GM12878 (cell line): ENCODE measurements around the gene HHIP. TPM values are rescaled to one million over a fixed set of nuclear protein-coding genes. Genes with fewer than 3 reads are reported as not detected.

ENCODE experiments used
- ATAC-seq: fragments of 200-7000 bp; cut with Tn5 transposase; 3 replicates; pipeline ENCODE4 v1.9.1; 2020; ENCODE audit warnings: mild to moderate bottlenecking, moderate library complexity
- BruUV-seq: library from RNA; stranded (reverse); fragments of 400-500 nt; replicated peaks from 2 replicates; lab custom pipeline; 2021; lab: Mats Ljungman, UMichigan
- CTCF ChIA-PET: fragments of 300-600 bp; sonication (Branson Sonifier 250); formaldehyde crosslinking; extraction: SDS; loops from one replicate; lab custom pipeline; 2021; ENCODE audit warnings: inconsistent platforms; lab: Yijun Ruan, JAX
- POLR2A ChIA-PET: fragments of 350-600 bp; formaldehyde crosslinking; extraction: SDS; loops from one replicate; lab custom pipeline; 2021; ENCODE audit warnings: inconsistent platforms; lab: Charles Lee
- RAD21 ChIA-PET: fragments of 300-600 bp; sonication (Branson Sonifier 250); formaldehyde crosslinking; loops from one replicate; lab custom pipeline; 2023; ENCODE audit warnings: antibody characterized with exemption; ENCODE audit not compliant: unreplicated experiment; lab: Charles Lee
- SMC1A ChIA-PET: fragments of 300-600 bp; sonication (Branson Sonifier 250); formaldehyde crosslinking; loops from one replicate; lab custom pipeline; 2023; ENCODE audit not compliant: unreplicated experiment, uncharacterized antibody; lab: Charles Lee
- DNase-seq: peaks from one replicate; pipeline ENCODE4 v3.0.0-alpha.2; 2011; ENCODE audit warnings: low read depth, low spot score
- FAIRE-seq: peaks from 3 replicates; lab custom pipeline; 2011; peaks lifted over from hg19 to GRCh38; lab: Jason Lieb, UNC
- H2AFZ ChIP-seq: 2 replicates; pipeline ENCODE4 v1.6.0; 2011; ENCODE audit warnings: low read depth, low read length, control low read depth; ENCODE audit not compliant: control insufficient read depth
- H3K27ac ChIP-seq: 2 replicates; pipeline ENCODE4 v1.5.1; 2011; ENCODE audit warnings: control low read depth; ENCODE audit not compliant: control insufficient read depth, insufficient read depth
- H3K27me3 ChIP-seq, 2 experiments: replicated peaks in 1 of 2; 2 replicates each; pipeline versions ENCODE4 v1.6.0 to v1.6.1; 2011; ENCODE audit warnings: low read length in 1 of 2; ENCODE audit not compliant: control insufficient read depth in 2 of 2, insufficient read depth in 2 of 2
- H3K36me3 ChIP-seq, 2 experiments: 2 replicates each; pipeline ENCODE4 v1.5.1; 2011; ENCODE audit warnings: low read length in 1 of 2; ENCODE audit not compliant: control insufficient read depth in 2 of 2, insufficient read depth in 2 of 2
- H3K4me1 ChIP-seq: 2 replicates; pipeline ENCODE4 v1.6.1; 2011; ENCODE audit warnings: mild to moderate bottlenecking, low read length, moderate library complexity, mixed read lengths; ENCODE audit not compliant: control insufficient read depth, insufficient read depth
- H3K4me2 ChIP-seq: 2 replicates; pipeline ENCODE4 v1.6.0; 2011; ENCODE audit warnings: control low read depth; ENCODE audit not compliant: control insufficient read depth, insufficient read depth
- H3K4me3 ChIP-seq: fragments of 200-600 bp; sonication (generic); 2 replicates; pipeline ENCODE4 v1.5.1; 2016
- H3K79me2 ChIP-seq: 2 replicates; pipeline ENCODE4 v1.6.0; 2011; ENCODE audit warnings: low read length; ENCODE audit not compliant: control insufficient read depth, insufficient read depth
- H3K9ac ChIP-seq: 2 replicates; pipeline ENCODE4 v1.8.0; 2011; ENCODE audit warnings: low read length, control low read depth, mixed read lengths; ENCODE audit not compliant: control insufficient read depth, insufficient read depth
- H3K9me3 ChIP-seq: replicated peaks from 3 replicates; pipeline ENCODE4 v1.5.1; 2011; ENCODE audit warnings: mild to moderate bottlenecking, low read length; ENCODE audit not compliant: control insufficient read depth, insufficient read depth
- H4K20me1 ChIP-seq: 2 replicates; pipeline ENCODE4 v1.6.0; 2011; ENCODE audit not compliant: control insufficient read depth, insufficient read depth
- BCL11A ChIP-seq: IDR thresholded peaks from 2 replicates; pipeline ENCODE4 v1.6.1; 2011; ENCODE audit warnings: low read depth, low read length
- E4F1 ChIP-seq: fragments of 450-650 bp; IDR thresholded peaks from 2 replicates; pipeline ENCODE4 v1.6.1; 2018; ENCODE audit warnings: borderline replicate concordance, mild to moderate bottlenecking; ENCODE audit not compliant: partially characterized antibody
- FOXK2 ChIP-seq: fragments of 450-650 bp; IDR thresholded peaks from 2 replicates; pipeline ENCODE4 v1.6.1; 2017; ENCODE audit warnings: mild to moderate bottlenecking, moderate library complexity
- IKZF2 ChIP-seq, 2 experiments: fragments of 450-650 bp; IDR thresholded peaks; 2 replicates each; pipeline ENCODE4 v1.6.1; 2017; ENCODE audit warnings: mild to moderate bottlenecking in 2 of 2, moderate library complexity in 2 of 2
- JUNB ChIP-seq: IDR thresholded peaks from 2 replicates; pipeline ENCODE4 v1.6.1; 2016; ENCODE audit warnings: antibody characterized with exemption, mild to moderate bottlenecking
- KDM1A ChIP-seq: fragments of 200-600 bp; sonication (generic); IDR thresholded peaks from 2 replicates; pipeline ENCODE4 v1.6.1; 2016; ENCODE audit warnings: borderline replicate concordance
- MEF2B ChIP-seq: fragments of 450-650 bp; IDR thresholded peaks from 2 replicates; pipeline ENCODE4 v1.6.1; 2018; ENCODE audit warnings: mild to moderate bottlenecking, moderate library complexity; ENCODE audit not compliant: partially characterized antibody, poor library complexity, severe bottlenecking
- MTA2 ChIP-seq: fragments of 450-650 bp; IDR thresholded peaks from 2 replicates; pipeline ENCODE4 v1.6.1; 2016; ENCODE audit warnings: low read depth, mild to moderate bottlenecking, moderate library complexity
- NR2C2 ChIP-seq: IDR thresholded peaks from 2 replicates; pipeline ENCODE4 v1.6.1; 2011; ENCODE audit warnings: borderline replicate concordance, low read depth; ENCODE audit not compliant: control insufficient read depth, insufficient read length
- PAX5 ChIP-seq: IDR thresholded peaks from 2 replicates; pipeline ENCODE4 v1.6.1; 2011; ENCODE audit warnings: low read depth, low read length, borderline replicate concordance
- RBBP5 ChIP-seq: fragments of 200-600 bp; sonication (generic); conservative IDR thresholded peaks from 2 replicates; pipeline ENCODE4 v1.6.1; 2016
- SMC3 ChIP-seq: IDR thresholded peaks from 2 replicates; pipeline ENCODE4 v1.6.1; 2011; ENCODE audit warnings: low read length, improper control_type of control experiment, borderline replicate concordance
- SREBF1 ChIP-seq: IDR thresholded peaks from 2 replicates; pipeline ENCODE4 v1.6.1; 2012; ENCODE audit warnings: mild to moderate bottlenecking, low read length
- SRF ChIP-seq, 2 experiments: IDR thresholded peaks; 2 replicates each; pipeline ENCODE4 v1.6.1; 2011; ENCODE audit warnings: low read depth in 2 of 2, low read length in 2 of 2, mild to moderate bottlenecking in 1 of 2, moderate library complexity in 1 of 2
- SUPT20H ChIP-seq: IDR thresholded peaks from 2 replicates; pipeline ENCODE4 v1.6.1; 2011; ENCODE audit warnings: low read depth, mild to moderate bottlenecking, low read length, moderate library complexity, borderline replicate concordance; ENCODE audit not compliant: control insufficient read depth
- WRNIP1 ChIP-seq: IDR thresholded peaks from 2 replicates; pipeline ENCODE4 v1.6.1; 2011; ENCODE audit warnings: low read depth, low read length, improper control_type of control experiment, borderline replicate concordance
- ZBTB33 ChIP-seq: fragments of 450-650 bp; IDR thresholded peaks from 2 replicates; pipeline ENCODE4 v1.6.1; 2017; ENCODE audit warnings: mild to moderate bottlenecking
- WGBS: methylation state at CpG from one replicate; pipeline ENCODE4 v1.1.6; 2016; ENCODE audit warnings: low lambda C conversion rate; ENCODE audit not compliant: insufficient replicate concordance, insufficient coverage; ENCODE audit errors: missing lambda C conversion rate; 5-methylcytosine and 5-hydroxymethylcytosine counted together
- in situ Hi-C: fragments of 300-500 bp; cut with MboI; formaldehyde crosslinking; loops from 9 replicates; pipeline ENCODE4 v1.14.3; 2018; ENCODE audit warnings: mixed read lengths
- intact Hi-C: fragments of 100-400 bp; cut with micrococcal nuclease; formaldehyde crosslinking; loops from one replicate; pipeline ENCODE4 v1.14.2; 2022; ENCODE audit not compliant: unreplicated experiment
- polyA plus RNA-seq, 11 experiments: library from polyadenylated mRNA; depleted of rRNA in 4 of 11; unstranded in 6 of 11; stranded (reverse) in 5 of 11; fragments of >200 nt; fragmentation: Nextera tagmentation in 4 of 11; fragmentation: Illumina TruSeq in 1 of 11; extraction: Ambion mirVana in 4 of 11; extraction: Trizol in 1 of 11; gene quantifications; 1 replicate in 1 of 11; 2 replicates in 10 of 11; pipeline versions ENCODE4 v1.2.1 to v1.2.3, GENCODE V29; 2011 to 2016; ENCODE audit warnings: inconsistent platforms in 2 of 11, missing spikeins in 2 of 11, low read depth in 1 of 11
- total RNA-seq, 4 experiments: library from RNA; depleted of rRNA in 3 of 4; stranded (reverse); fragments of >200 nt in 3 of 4; fragmentation: Illumina TruSeq in 1 of 4; extraction: Trizol in 1 of 4; gene quantifications; 2 replicates each; pipeline versions ENCODE4 v1.2.1 to v1.2.3, GENCODE V29; 2013 to 2021
- TF ChIP-seq, protein P1 (sequence below): fragments of 450-650 bp; IDR thresholded peaks from 2 replicates; pipeline ENCODE4 v1.6.1; 2017; ENCODE audit warnings: mild to moderate bottlenecking, moderate library complexity

The HHIP gene
- total and polyA plus RNA-seq, 10 of the 15 experiments (the other 5 are each of a cell fraction or from before 2014, with no cell fraction given) = 0.06 to 0.56 (median 0.24) TPM; not detected in 1

DNA sequence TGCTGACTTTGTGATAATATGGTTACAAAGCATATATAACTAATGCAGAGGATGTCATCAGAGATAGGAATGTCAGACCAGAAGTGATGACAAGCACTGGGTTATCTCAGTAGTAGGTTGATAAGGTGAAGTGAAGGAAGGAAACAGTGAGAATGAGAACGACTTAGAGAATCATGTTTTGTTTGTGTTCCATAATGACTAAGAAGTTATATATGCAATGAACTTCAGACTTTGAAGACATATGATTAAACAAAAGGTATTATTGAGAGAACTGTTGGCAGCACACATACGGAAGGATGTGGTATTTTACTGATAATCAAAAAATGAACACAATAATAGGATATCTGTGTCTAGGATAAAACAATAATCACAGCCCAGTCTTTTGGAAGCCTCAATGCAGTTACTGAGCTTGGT, 18.3 kb upstream of the HHIP start:
- no peaks in the 10 kb centered on the region for H3K4me1 ChIP-seq
- H3K79me2 ChIP-seq = no peaks in the 10 kb centered on the region
- ChIA-PET SMC1A (no interaction called here), CTCF (no interaction called here), RAD21 (no interaction called here), POLR2A (no interaction called here)
- H3K9me3 ChIP-seq = no peaks in the 10 kb centered on the region
- no peak for FAIRE-seq
- H3K27me3 ChIP-seq = no peaks in the 10 kb centered on the region
- no peak overlapping the region for H3K4me3 ChIP-seq
- no peak for ATAC-seq
- WGBS = 0% methylated on average over 2 of the region's 2 CpGs
- no TSS peak for BruUV-seq
- no peak overlapping the region for H3K27ac ChIP-seq
- H4K20me1 ChIP-seq = no peaks in the 10 kb centered on the region
- no peaks in the 10 kb centered on the region for H3K36me3 ChIP-seq
- in situ Hi-C loops (no loop called here), intact Hi-C loops (no loop called here)
- H3K4me2 ChIP-seq = no peak overlapping the region
- no peak overlapping the region for H2AFZ ChIP-seq
- DNase-seq = no peak
- H3K9ac ChIP-seq = no peak overlapping the region
- TF ChIP-seq KDM1A (no peak), FOXK2 (no peak), E4F1 (no peak), BCL11A (no peak), IKZF2 (IDR thresholded peaks at IDR 0.05) (no peak), PAX5 (no peak), SUPT20H (no peak), MEF2B (no peak), SRF (IDR thresholded peaks at IDR 0.05; ENCODE audit: low read depth in 2 of 2, low read length in 2 of 2) (no peak), RBBP5 (no peak), NR2C2 (no peak), MTA2 (no peak), SMC3 (no peak), ZBTB33 (no peak), WRNIP1 (no peak), SREBF1 (no peak), JUNB (no peak)
- TF ChIP-seq, protein P1, sequence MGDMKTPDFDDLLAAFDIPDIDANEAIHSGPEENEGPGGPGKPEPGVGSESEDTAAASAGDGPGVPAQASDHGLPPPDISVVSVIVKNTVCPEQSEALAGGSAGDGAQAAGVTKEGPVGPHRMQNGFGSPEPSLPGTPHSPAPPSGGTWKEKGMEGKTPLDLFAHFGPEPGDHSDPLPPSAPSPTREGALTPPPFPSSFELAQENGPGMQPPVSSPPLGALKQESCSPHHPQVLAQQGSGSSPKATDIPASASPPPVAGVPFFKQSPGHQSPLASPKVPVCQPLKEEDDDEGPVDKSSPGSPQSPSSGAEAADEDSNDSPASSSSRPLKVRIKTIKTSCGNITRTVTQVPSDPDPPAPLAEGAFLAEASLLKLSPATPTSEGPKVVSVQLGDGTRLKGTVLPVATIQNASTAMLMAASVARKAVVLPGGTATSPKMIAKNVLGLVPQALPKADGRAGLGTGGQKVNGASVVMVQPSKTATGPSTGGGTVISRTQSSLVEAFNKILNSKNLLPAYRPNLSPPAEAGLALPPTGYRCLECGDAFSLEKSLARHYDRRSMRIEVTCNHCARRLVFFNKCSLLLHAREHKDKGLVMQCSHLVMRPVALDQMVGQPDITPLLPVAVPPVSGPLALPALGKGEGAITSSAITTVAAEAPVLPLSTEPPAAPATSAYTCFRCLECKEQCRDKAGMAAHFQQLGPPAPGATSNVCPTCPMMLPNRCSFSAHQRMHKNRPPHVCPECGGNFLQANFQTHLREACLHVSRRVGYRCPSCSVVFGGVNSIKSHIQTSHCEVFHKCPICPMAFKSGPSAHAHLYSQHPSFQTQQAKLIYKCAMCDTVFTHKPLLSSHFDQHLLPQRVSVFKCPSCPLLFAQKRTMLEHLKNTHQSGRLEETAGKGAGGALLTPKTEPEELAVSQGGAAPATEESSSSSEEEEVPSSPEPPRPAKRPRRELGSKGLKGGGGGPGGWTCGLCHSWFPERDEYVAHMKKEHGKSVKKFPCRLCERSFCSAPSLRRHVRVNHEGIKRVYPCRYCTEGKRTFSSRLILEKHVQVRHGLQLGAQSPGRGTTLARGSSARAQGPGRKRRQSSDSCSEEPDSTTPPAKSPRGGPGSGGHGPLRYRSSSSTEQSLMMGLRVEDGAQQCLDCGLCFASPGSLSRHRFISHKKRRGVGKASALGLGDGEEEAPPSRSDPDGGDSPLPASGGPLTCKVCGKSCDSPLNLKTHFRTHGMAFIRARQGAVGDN = no peak
